ENCODE results near the gene TBC1D20. TPM values are rescaled to one million over a fixed set of nuclear protein-coding genes. Genes with fewer than 3 reads are reported as not detected.

TBC1D20 gene
- total RNA-seq: 14.2 and 36.6 TPM in 2 replicates

GRCh38 chr20:462199-462991 lies at the start of gene TBC1D20:
Gene TBC1D20, minus strand, starts transcription at chr20:462533. Its CDS starts 128 bp downstream, at chr20:462405.

GRCh38 chr20:407953-408842 lies 54.1 kb downstream of the TBC1D20 start, which contains the start of gene RBCK1:
Gene RBCK1, plus strand, starts transcription at chr20:408299. Its CDS starts 459 bp downstream, at chr20:408758.

Other genes starting within 250 kb of the TBC1D20 start
- gene DEFB129, start 235.3 kb downstream of the TBC1D20 start, total RNA-seq: not detected in 2 replicates
- gene DEFB132, start 204.8 kb downstream of the TBC1D20 start, total RNA-seq: not detected in 2 replicates
- 3.6 and 4.2 TPM in 2 replicates for gene C20orf96, start 171.8 kb downstream of the TBC1D20 start, total RNA-seq
- gene ZCCHC3, start 165.0 kb downstream of the TBC1D20 start, total RNA-seq: 13.4 and 14.6 TPM in 2 replicates
- 3.6 and 5.1 TPM in 2 replicates for gene SOX12, start 137.0 kb downstream of the TBC1D20 start, total RNA-seq
- gene NRSN2, start 115.4 kb downstream of the TBC1D20 start, total RNA-seq: 13.6 and 22.8 TPM in 2 replicates
- 30.4 and 36.3 TPM in 2 replicates for gene TRIB3, start 81.8 kb downstream of the TBC1D20 start, total RNA-seq
- 57.3 and 88.6 TPM in 2 replicates for gene RBCK1, start 54.2 kb downstream of the TBC1D20 start, total RNA-seq
- 61.2 and 154 TPM in 2 replicates for gene CSNK2A1, start 81.3 kb upstream of the TBC1D20 start, total RNA-seq
- gene TCF15, start 147.8 kb upstream of the TBC1D20 start, total RNA-seq: 1.6 and 3.7 TPM in 2 replicates
- 25.2 and 30.1 TPM in 2 replicates for gene SRXN1, start 190.7 kb upstream of the TBC1D20 start, total RNA-seq
- gene SCRT2, start 213.3 kb upstream of the TBC1D20 start, total RNA-seq: not detected in 2 replicates